GM12873 (cell line): ENCODE data around the gene AKNA.

Experiments
- CTCF ChIP-seq: IDR thresholded peaks from 2 replicates; pipeline ENCODE4 v1.5.1; 2012; ENCODE audit warnings: low read depth, mild to moderate bottlenecking, moderate library complexity, low read length, control low read depth; ENCODE audit not compliant: insufficient read depth; ENCODE audit errors: missing control alignments

The AKNA gene

GRCh38 chr9:114388764-114389375 is 1.1 kb upstream of the AKNA start:
- no peak for TF ChIP-seq CTCF

- TF ChIP-seq CTCF, result no peak
These were observed 538 bp upstream of the AKNA start for GRCh38 chr9:114388357-114388682.

- TF ChIP-seq CTCF, result no peak
These were observed 699 bp downstream of the AKNA start for GRCh38 chr9:114386886-114387679.

GRCh38 chr9:114386361-114386885 is 1.4 kb downstream of the AKNA start:
- TF ChIP-seq CTCF, result peak; percentile 0

GRCh38 chr9:114385397-114386181 is 2.2 kb downstream of the AKNA start:
- TF ChIP-seq CTCF, result no peak

GRCh38 chr9:114384836-114385396 is 2.9 kb downstream of the AKNA start:
- no peak for TF ChIP-seq CTCF

GRCh38 chr9:114384341-114384740 is 3.4 kb downstream of the AKNA start:
- TF ChIP-seq CTCF, result no peak
